DOHH2 (cell line): Measurements from ENCODE around the gene GAB2.

Experiments used
- H3F3A ChIP-seq: fragments of 200-600 bp; sonication (generic), shearing (Covaris generic); 2 replicates; pipeline ENCODE4 v1.6.0; 2016; ENCODE audit warnings: antibody characterized with exemption, mild to moderate bottlenecking; ENCODE audit not compliant: control insufficient read depth, insufficient read depth
- H3K27ac ChIP-seq: fragments of 200-600 bp; sonication (generic); 2 replicates; pipeline ENCODE4 v1.5.1; 2014; ENCODE audit warnings: low read depth, mild to moderate bottlenecking, low read length, moderate library complexity
- H3K27me3 ChIP-seq: fragments of 200-600 bp; sonication (generic); 2 replicates; pipeline ENCODE4 v1.6.1; 2014; ENCODE audit warnings: mild to moderate bottlenecking, low read length, mixed read lengths; ENCODE audit not compliant: control insufficient read depth
- H3K36me3 ChIP-seq: fragments of 200-600 bp; sonication (generic); 2 replicates; pipeline ENCODE4 v1.6.1; 2014; ENCODE audit warnings: mild to moderate bottlenecking, low read length, moderate library complexity, mixed read lengths; ENCODE audit not compliant: control insufficient read depth
- H3K4me1 ChIP-seq: fragments of 200-600 bp; sonication (generic); 2 replicates; pipeline ENCODE4 v1.6.1; 2014; ENCODE audit warnings: mild to moderate bottlenecking, low read length, mixed read lengths; ENCODE audit not compliant: control insufficient read depth
- H3K4me2 ChIP-seq: fragments of 200-600 bp; sonication (generic); 2 replicates; pipeline ENCODE4 v1.6.0; 2014; ENCODE audit warnings: mild to moderate bottlenecking, low read length, moderate library complexity
- H3K4me3 ChIP-seq: fragments of 200-600 bp; sonication (generic); 2 replicates; pipeline ENCODE4 v1.5.1; 2014; ENCODE audit warnings: mild to moderate bottlenecking, low read length, mixed read lengths
- H3K79me2 ChIP-seq: fragments of 200-600 bp; sonication (generic); 2 replicates; pipeline ENCODE4 v1.6.1; 2014; ENCODE audit warnings: mild to moderate bottlenecking, low read length, mixed read lengths; ENCODE audit not compliant: control insufficient read depth
- H3K9me2 ChIP-seq: fragments of 200-600 bp; sonication (generic); replicated peaks from 2 replicates; pipeline ENCODE4 v1.6.1; 2014; ENCODE audit warnings: mild to moderate bottlenecking, low read length, mixed read lengths; ENCODE audit not compliant: control insufficient read depth
- H3K9me3 ChIP-seq: fragments of 200-600 bp; sonication (generic); 2 replicates; pipeline ENCODE4 v1.6.1; 2014; ENCODE audit warnings: antibody characterized with exemption, low read length, mixed read lengths; ENCODE audit not compliant: control insufficient read depth, insufficient read depth
- H4K20me1 ChIP-seq: fragments of 200-600 bp; sonication (generic); 2 replicates; pipeline ENCODE4 v1.6.0; 2014; ENCODE audit warnings: low read depth, mild to moderate bottlenecking, antibody characterized with exemption, low read length, moderate library complexity; ENCODE audit not compliant: control insufficient read depth, insufficient read depth
- CTCF ChIP-seq: fragments of 200-600 bp; sonication (generic); IDR thresholded peaks from one replicate; pipeline ENCODE4 v1.5.1; 2014; ENCODE audit warnings: antibody characterized with exemption, mild to moderate bottlenecking, low read depth, low read length; ENCODE audit not compliant: poor library complexity, severe bottlenecking
- EZH2phosphoT487 ChIP-seq: fragments of 200-600 bp; sonication (generic); IDR thresholded peaks from 2 replicates; pipeline ENCODE4 v1.6.1; 2017; ENCODE audit warnings: borderline replicate concordance, mild to moderate bottlenecking, antibody characterized with exemption, low read length, moderate library complexity, mixed read lengths

Gene GAB2

GRCh38 chr11:78338702-78339101 lies 78.9 kb downstream of the GAB2 start:
- Histone ChIP-seq H3K4me1 (no peaks in the 10 kb centered on the region), H3K27ac (no peak overlapping the region), H3K27me3 (no peaks in the 10 kb centered on the region; the same call in 1 of the 2 replicates), H4K20me1 (no peaks in the 10 kb centered on the region), H3K9me2 (no peaks in the 10 kb centered on the region), H3K36me3 (no peaks in the 10 kb centered on the region), H3K9me3 (no peaks in the 10 kb centered on the region), H3K4me2 (no peak overlapping the region), H3F3A (no peaks in the 10 kb centered on the region), H3K79me2 (no peaks in the 10 kb centered on the region), H3K4me3 (no peak overlapping the region)
- TF ChIP-seq EZH2phosphoT487 (no peak), CTCF (no peak)

GRCh38 chr11:78338138-78338537 lies 79.5 kb downstream of the GAB2 start:
- H3F3A ChIP-seq: no peaks in the 10 kb centered on the region
- H3K27ac ChIP-seq: no peak overlapping the region
- no peaks in the 10 kb centered on the region for H3K4me1 ChIP-seq
- H3K9me3 ChIP-seq: no peaks in the 10 kb centered on the region
- no peaks in the 10 kb centered on the region for H3K36me3 ChIP-seq
- no peak overlapping the region for H3K4me2 ChIP-seq
- H3K9me2 ChIP-seq: no peaks in the 10 kb centered on the region
- no peaks in the 10 kb centered on the region; the same call in 1 of the 2 replicates for H3K27me3 ChIP-seq
- TF ChIP-seq EZH2phosphoT487: no peak
- TF ChIP-seq CTCF: no peak
- H3K4me3 ChIP-seq: no peak overlapping the region
- no peaks in the 10 kb centered on the region for H4K20me1 ChIP-seq
- no peaks in the 10 kb centered on the region for H3K79me2 ChIP-seq

- H3K36me3 ChIP-seq: no peaks in the 10 kb centered on the region
- H3K4me3 ChIP-seq: no peak overlapping the region
- no peaks in the 10 kb centered on the region for H3K9me2 ChIP-seq
- no peak for TF ChIP-seq CTCF
- no peak for TF ChIP-seq EZH2phosphoT487
- no peak overlapping the region for H3K27ac ChIP-seq
- no peaks in the 10 kb centered on the region; the same call in 1 of the 2 replicates for H3K27me3 ChIP-seq
- H3K4me2 ChIP-seq: no peak overlapping the region
- no peaks in the 10 kb centered on the region for H3K4me1 ChIP-seq
- no peaks in the 10 kb centered on the region for H3K79me2 ChIP-seq
- H3K9me3 ChIP-seq: no peaks in the 10 kb centered on the region
- no peaks in the 10 kb centered on the region for H4K20me1 ChIP-seq
- no peaks in the 10 kb centered on the region for H3F3A ChIP-seq
Measured at GRCh38 chr11:78337554-78337924, 80.1 kb downstream of the GAB2 start.
